Activated naive CD4-positive, alpha-beta T cell treated with anti-CD3 and anti-CD28 coated beads, Interleukin-2, amount 10 ng/mL, durations not matched to agents 7 days and 5 days (primary cell): ENCODE data around the gene NRARP.

ENCODE experiments used
- CTCF ChIA-PET: fragments of 350-600 bp; sonication (Branson Sonifier 250); formaldehyde crosslinking; loops from one replicate; lab custom pipeline; 2021; ENCODE audit warnings: antibody characterized with exemption; lab: Charles Lee
- DNase-seq: peaks from one replicate; pipeline ENCODE4 v3.0.0-alpha.2; 2020
- H3K27ac Mint-ChIP-seq: one replicate; pipeline ENCODE4 v1.8.0; 2021; ENCODE audit warnings: mild to moderate bottlenecking, moderate library complexity, mixed read lengths
- H3K27me3 Mint-ChIP-seq: one replicate; pipeline ENCODE4 v1.8.0; 2021; ENCODE audit warnings: mild to moderate bottlenecking, mixed read lengths
- H3K36me3 Mint-ChIP-seq: one replicate; pipeline ENCODE4 v1.8.0; 2021; ENCODE audit warnings: mixed read lengths
- H3K4me1 Mint-ChIP-seq: one replicate; pipeline ENCODE4 v1.8.0; 2021; ENCODE audit warnings: mixed read lengths
- H3K4me3 Mint-ChIP-seq: one replicate; pipeline ENCODE4 v1.8.0; 2021; ENCODE audit warnings: mild to moderate bottlenecking, moderate library complexity, mixed read lengths
- H3K9me3 Mint-ChIP-seq: one replicate; pipeline ENCODE4 v1.8.0; 2021; ENCODE audit warnings: mixed read lengths

Gene NRARP

GRCh38 chr9:137276473-137277328, 25.4 kb downstream of the NRARP start:
- peak overlapping the region; percentile 37 for H3K27ac Mint-ChIP-seq
- H3K4me1 Mint-ChIP-seq: peaks cover 25% of the 10 kb centered on the region
- peaks cover 40% of the 10 kb centered on the region for H3K27me3 Mint-ChIP-seq
- H3K9me3 Mint-ChIP-seq: no peaks in the 10 kb centered on the region
- H3K4me3 Mint-ChIP-seq: peak overlapping the region; percentile 50
- CTCF ChIA-PET: interaction anchor here (1.3 kb wide), 1 partner anchor 25 kb away, joined by 4 read pairs; the partner anchor contains the start of gene NRARP
- no peak for DNase-seq
- H3K36me3 Mint-ChIP-seq: peaks cover 3% of the 10 kb centered on the region

- Mint-ChIP-seq H3K27me3 (peaks cover 38% of the 10 kb centered on the region), H3K36me3 (peaks cover 10% of the 10 kb centered on the region), H3K27ac (no peak overlapping the region), H3K4me1 (peaks cover 34% of the 10 kb centered on the region), H3K9me3 (no peaks in the 10 kb centered on the region), H3K4me3 (no peak overlapping the region)
- DNase-seq: no peak
- CTCF ChIA-PET: no interaction called here
These were observed 26.2 kb downstream of the NRARP start for GRCh38 chr9:137275588-137276472.

GRCh38 chr9:137275203-137275587, 26.9 kb downstream of the NRARP start:
- Mint-ChIP-seq H3K4me3 (no peak overlapping the region), H3K9me3 (no peaks in the 10 kb centered on the region), H3K27ac (no peak overlapping the region), H3K27me3 (peaks cover 34% of the 10 kb centered on the region), H3K4me1 (peaks cover 34% of the 10 kb centered on the region), H3K36me3 (peaks cover 10% of the 10 kb centered on the region)
- CTCF ChIA-PET: no interaction called here
- no peak for DNase-seq

GRCh38 chr9:137273611-137274320, 28.3 kb downstream of the NRARP start:
- DNase-seq: no peak
- peaks cover 27% of the 10 kb centered on the region for H3K27me3 Mint-ChIP-seq
- H3K4me1 Mint-ChIP-seq: peaks cover 42% of the 10 kb centered on the region
- peaks cover 21% of the 10 kb centered on the region for H3K36me3 Mint-ChIP-seq
- no peak overlapping the region for H3K4me3 Mint-ChIP-seq
- CTCF ChIA-PET: interaction anchor here (0.8 to 1.1 kb wide), 2 partner anchors 12 to 57 kb away, joined by 3 to 5 read pairs; no protein-coding TSS in a partner anchor
- no peaks in the 10 kb centered on the region for H3K9me3 Mint-ChIP-seq
- H3K27ac Mint-ChIP-seq: no peak overlapping the region

GRCh38 chr9:137273095-137273490, 29.0 kb downstream of the NRARP start:
- no peak overlapping the region for H3K4me3 Mint-ChIP-seq
- no peak for DNase-seq
- H3K27me3 Mint-ChIP-seq: peaks cover 27% of the 10 kb centered on the region
- H3K9me3 Mint-ChIP-seq: no peaks in the 10 kb centered on the region
- H3K4me1 Mint-ChIP-seq: peaks cover 45% of the 10 kb centered on the region
- no peak overlapping the region for H3K27ac Mint-ChIP-seq
- CTCF ChIA-PET: no interaction called here
- H3K36me3 Mint-ChIP-seq: peaks cover 26% of the 10 kb centered on the region

- CTCF ChIA-PET: interaction anchor here (1.3 kb wide), 1 partner anchor 14 kb away, joined by 4 read pairs; no protein-coding TSS in a partner anchor
- Mint-ChIP-seq H3K27ac (no peak overlapping the region), H3K4me1 (peaks cover 44% of the 10 kb centered on the region), H3K27me3 (peaks cover 22% of the 10 kb centered on the region), H3K36me3 (peaks cover 31% of the 10 kb centered on the region), H3K9me3 (no peaks in the 10 kb centered on the region), H3K4me3 (no peak overlapping the region)
- no peak for DNase-seq
These were observed 29.6 kb downstream of the NRARP start for GRCh38 chr9:137272241-137273094.

GRCh38 chr9:137271696-137272076, 30.4 kb downstream of the NRARP start:
- no peaks in the 10 kb centered on the region for H3K9me3 Mint-ChIP-seq
- no peak for DNase-seq
- CTCF ChIA-PET: interaction anchor here (1.3 kb wide), 1 partner anchor 15 kb away, joined by 4 read pairs; no protein-coding TSS in a partner anchor
- H3K4me1 Mint-ChIP-seq: peaks cover 40% of the 10 kb centered on the region
- H3K27ac Mint-ChIP-seq: peak overlapping the region; percentile 59
- peaks cover 14% of the 10 kb centered on the region for H3K27me3 Mint-ChIP-seq
- peaks cover 31% of the 10 kb centered on the region for H3K36me3 Mint-ChIP-seq
- no peak overlapping the region for H3K4me3 Mint-ChIP-seq

GRCh38 chr9:137270929-137271695, 31.0 kb downstream of the NRARP start:
- Mint-ChIP-seq H3K27me3 (peaks cover 10% of the 10 kb centered on the region), H3K4me3 (no peak overlapping the region), H3K27ac (peak overlapping the region; percentile 59), H3K4me1 (peaks cover 39% of the 10 kb centered on the region), H3K9me3 (no peaks in the 10 kb centered on the region), H3K36me3 (peaks cover 31% of the 10 kb centered on the region)
- peak; percentile 73 for DNase-seq
- CTCF ChIA-PET: interaction anchor here (1.3 kb wide), 1 partner anchor 16 kb away, joined by 4 read pairs; no protein-coding TSS in a partner anchor

GRCh38 chr9:137269231-137269772, 32.8 kb downstream of the NRARP start:
- H3K4me3 Mint-ChIP-seq: no peak overlapping the region
- H3K4me1 Mint-ChIP-seq: peaks cover 30% of the 10 kb centered on the region
- no peaks in the 10 kb centered on the region for H3K27me3 Mint-ChIP-seq
- no peak for DNase-seq
- no peak overlapping the region for H3K27ac Mint-ChIP-seq
- CTCF ChIA-PET: interaction anchor here (1.2 kb wide), 1 partner anchor 17 kb away, joined by 3 read pairs; no protein-coding TSS in a partner anchor
- H3K36me3 Mint-ChIP-seq: peaks cover 36% of the 10 kb centered on the region
- H3K9me3 Mint-ChIP-seq: no peaks in the 10 kb centered on the region

- Mint-ChIP-seq H3K9me3 (no peaks in the 10 kb centered on the region), H3K27ac (no peak overlapping the region), H3K4me1 (peaks cover 30% of the 10 kb centered on the region), H3K27me3 (no peaks in the 10 kb centered on the region), H3K4me3 (no peak overlapping the region), H3K36me3 (peaks cover 41% of the 10 kb centered on the region)
- DNase-seq: no peak
- CTCF ChIA-PET: interaction anchor here (1.2 kb wide), 1 partner anchor 18 kb away, joined by 3 read pairs; no protein-coding TSS in a partner anchor
These were observed 33.4 kb downstream of the NRARP start for GRCh38 chr9:137268538-137269201.

- H3K36me3 Mint-ChIP-seq: peaks cover 38% of the 10 kb centered on the region
- H3K4me1 Mint-ChIP-seq: peaks cover 28% of the 10 kb centered on the region
- H3K4me3 Mint-ChIP-seq: no peak overlapping the region
- DNase-seq: no peak
- H3K27ac Mint-ChIP-seq: no peak overlapping the region
- H3K27me3 Mint-ChIP-seq: no peaks in the 10 kb centered on the region
- no peaks in the 10 kb centered on the region for H3K9me3 Mint-ChIP-seq
- CTCF ChIA-PET: interaction anchor here (0.9 kb wide), 1 partner anchor 19 kb away, joined by 3 read pairs; no protein-coding TSS in a partner anchor
These were observed 34.1 kb downstream of the NRARP start for GRCh38 chr9:137267933-137268355.
